Measurements from ENCODE around the gene HNRNPDL.
A peak's percentile ranks its signal among the peaks of the same experiment; 100 is the strongest.
"Not testable (repeated sequence)": the region's sequence is repeated elsewhere in the genome, so short reads cannot be mapped to it uniquely, and the experiment has no call there.

The HNRNPDL gene

GRCh38 chr4:82386312-82386711, 44.0 kb downstream of the HNRNPDL start:
- DNase-seq (ENCODE audit: low spot score), result not testable (repeated sequence)

- DNase-seq (ENCODE audit: low spot score), result no peak
Observed at GRCh38 chr4:82382751-82383150, 47.5 kb downstream of the HNRNPDL start.

GRCh38 chr4:82381661-82382296, 48.5 kb downstream of the HNRNPDL start:
- DNase-seq (ENCODE audit: low spot score), result no peak

- no peak for DNase-seq (ENCODE audit: low spot score)
Observed at GRCh38 chr4:82381235-82381634, 49.0 kb downstream of the HNRNPDL start.

GRCh38 chr4:82380831-82381230, 49.4 kb downstream of the HNRNPDL start:
- no peak for DNase-seq (ENCODE audit: low spot score)

- DNase-seq (ENCODE audit: low spot score), result peak; percentile 49
Observed at GRCh38 chr4:82380344-82380743, 49.9 kb downstream of the HNRNPDL start.

- DNase-seq (ENCODE audit: low spot score), result no peak
Observed at GRCh38 chr4:82376109-82376508, 54.2 kb downstream of the HNRNPDL start.

- peak; percentile 99 for DNase-seq (ENCODE audit: low spot score)
Observed at GRCh38 chr4:82373816-82374625, 56.2 kb downstream of the HNRNPDL start, which contains the start of gene HNRNPD. Gene HNRNPD, minus strand, starts transcription at chr4:82373991. Its CDS starts 313 bp downstream, at chr4:82373678.

GRCh38 chr4:82373486-82373815, 56.8 kb downstream of the HNRNPDL start:
- DNase-seq (ENCODE audit: low spot score), result no peak

Data from globus pallidus (tissue), 1 donor.